Activated CD4-positive, alpha-beta T cell treated with anti-CD3 and anti-CD28 coated beads, Interleukin-2, Interleukin-4, amounts not matched to agents 100 ng/mL and 50 ng/mL, durations not matched to agents 16 hours and 8 hours (primary cell): Measurements from ENCODE around the gene MCM5.

Experiments used
- DNase-seq: peaks from one replicate; pipeline ENCODE4 v3.0.0-alpha.2; 2020; ENCODE audit warnings: low spot score

MCM5 gene

DNA sequence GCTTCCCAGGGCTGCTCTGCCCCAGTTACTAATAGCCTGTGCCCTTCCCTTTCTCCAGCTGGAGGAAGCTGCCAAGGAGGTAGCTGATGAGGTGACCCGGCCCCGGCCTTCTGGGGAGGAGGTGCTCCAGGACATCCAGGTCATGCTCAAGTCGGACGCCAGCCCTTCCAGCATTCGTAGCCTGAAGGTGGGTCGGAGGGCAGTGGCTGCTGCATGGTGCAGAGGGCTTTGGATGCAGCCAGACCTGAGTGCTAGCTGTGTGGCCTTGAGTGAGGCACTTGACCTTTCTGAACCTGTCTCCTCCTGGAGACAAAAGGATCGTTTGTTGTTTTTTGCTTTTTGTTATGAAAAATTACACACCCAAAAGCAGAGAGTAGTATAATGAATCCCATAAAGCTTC is 3.4 kb downstream of the MCM5 start:
- DNase-seq = no peak

DNA sequence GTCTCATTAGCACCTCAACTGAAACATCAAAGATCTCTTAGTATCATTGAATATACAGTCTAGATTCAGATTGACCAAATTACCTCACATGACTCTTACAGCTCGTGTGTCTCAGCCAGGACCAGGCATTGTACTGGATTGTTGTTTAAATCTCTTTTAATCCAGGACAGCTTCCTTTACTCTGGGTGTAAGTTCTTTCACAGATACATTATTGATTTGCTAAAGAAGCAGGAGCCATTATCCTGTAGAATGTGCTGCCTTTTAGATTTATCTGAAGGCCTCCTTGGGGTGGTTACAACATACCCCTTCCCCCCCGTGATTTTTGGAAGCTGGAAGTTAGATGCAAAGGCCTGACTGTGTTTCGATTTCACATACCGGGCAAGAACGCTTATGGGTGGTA is 4.2 kb downstream of the MCM5 start:
- DNase-seq = no peak

DNA sequence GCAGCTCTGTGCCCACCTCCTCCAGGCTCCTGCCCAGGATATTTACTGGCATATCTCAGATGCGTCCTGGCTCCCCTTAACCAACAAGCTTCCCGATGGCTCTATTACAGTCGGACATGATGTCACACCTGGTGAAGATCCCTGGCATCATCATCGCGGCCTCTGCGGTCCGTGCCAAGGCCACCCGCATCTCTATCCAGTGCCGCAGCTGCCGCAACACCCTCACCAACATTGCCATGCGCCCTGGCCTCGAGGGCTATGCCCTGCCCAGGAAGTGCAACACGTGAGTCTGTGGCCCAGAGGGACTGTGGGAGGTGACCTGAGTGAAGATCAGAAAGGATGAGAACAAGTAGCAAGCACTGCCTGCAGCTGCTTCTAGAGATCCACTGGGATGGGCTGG is 6.5 kb downstream of the MCM5 start:
- no peak for DNase-seq

DNA sequence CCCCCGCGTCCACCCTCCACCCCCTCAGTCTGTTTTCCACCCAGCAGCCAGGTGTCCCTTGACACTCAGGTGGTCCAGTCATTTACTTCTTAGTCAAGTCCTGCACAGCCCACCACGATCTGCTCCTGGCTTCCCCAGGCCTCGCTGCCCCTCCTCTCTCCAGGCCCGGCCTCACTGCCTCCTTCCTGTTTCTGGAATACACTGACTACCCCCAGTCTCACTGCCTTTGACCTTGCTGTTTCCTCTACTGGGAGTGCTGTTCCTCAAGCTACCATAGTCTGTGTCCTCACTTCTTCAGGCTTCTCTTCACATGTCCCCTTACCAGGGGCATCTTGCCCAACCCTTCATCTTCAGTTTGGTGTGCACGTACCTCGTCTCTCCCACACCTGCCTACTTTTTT is 7.4 kb downstream of the MCM5 start:
- DNase-seq = no peak

DNA sequence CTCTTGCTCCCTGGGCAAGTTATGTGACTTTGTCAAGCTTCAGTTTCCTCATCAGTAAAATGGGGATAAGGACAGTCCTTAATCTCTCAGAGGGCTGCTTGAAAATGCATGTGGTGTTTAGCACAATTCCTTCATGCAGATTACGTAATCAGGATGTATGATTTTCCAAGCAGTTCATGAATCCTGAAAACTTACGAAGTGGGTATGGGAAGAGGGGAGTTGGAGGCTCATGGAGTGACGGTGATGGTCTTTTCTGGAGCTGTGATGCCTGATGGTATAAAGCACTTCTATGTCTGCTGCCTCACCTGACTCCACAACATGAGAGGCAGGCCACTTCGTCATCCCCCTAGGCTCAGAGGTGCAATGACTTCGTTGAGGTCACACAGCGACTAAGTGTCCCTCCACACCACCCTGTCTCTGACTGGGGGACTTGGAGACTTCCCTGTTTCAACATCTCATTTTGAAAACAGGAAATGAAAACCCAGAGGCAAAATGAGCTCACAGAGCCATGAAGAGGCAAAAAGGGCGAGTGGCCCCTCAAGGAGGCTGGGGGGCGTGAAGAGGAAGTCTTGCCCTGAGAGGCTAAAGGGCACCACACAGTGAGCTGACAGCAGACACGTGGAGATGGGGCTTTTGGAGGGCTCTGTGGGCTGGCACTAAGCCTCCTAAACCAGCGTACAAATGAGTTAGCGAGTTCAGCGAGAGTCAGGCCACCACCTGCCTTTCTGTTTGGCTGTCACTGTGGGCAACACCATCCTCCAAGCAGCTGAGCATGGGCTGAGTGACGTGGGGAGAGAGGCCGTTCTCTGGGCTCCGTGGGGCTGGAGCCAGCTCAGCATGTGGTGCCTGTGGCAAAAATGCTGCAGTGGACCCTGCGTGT is 10.1 kb downstream of the MCM5 start:
- DNase-seq = no peak

DNA sequence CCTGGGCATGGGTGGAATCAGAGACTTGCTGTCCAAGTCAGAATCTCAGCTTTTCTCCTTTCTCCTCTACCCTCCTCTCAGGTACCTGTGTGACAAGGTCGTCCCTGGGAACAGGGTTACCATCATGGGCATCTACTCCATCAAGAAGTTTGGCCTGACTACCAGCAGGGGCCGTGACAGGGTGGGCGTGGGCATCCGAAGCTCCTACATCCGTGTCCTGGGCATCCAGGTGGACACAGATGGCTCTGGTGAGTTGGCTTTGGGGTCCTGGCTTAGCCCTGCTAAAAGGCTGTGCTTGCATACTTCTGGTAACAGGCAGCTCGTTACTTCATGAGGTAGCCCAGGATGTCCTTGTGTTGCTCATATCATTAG is 10.7 kb downstream of the MCM5 start:
- no peak for DNase-seq

DNA sequence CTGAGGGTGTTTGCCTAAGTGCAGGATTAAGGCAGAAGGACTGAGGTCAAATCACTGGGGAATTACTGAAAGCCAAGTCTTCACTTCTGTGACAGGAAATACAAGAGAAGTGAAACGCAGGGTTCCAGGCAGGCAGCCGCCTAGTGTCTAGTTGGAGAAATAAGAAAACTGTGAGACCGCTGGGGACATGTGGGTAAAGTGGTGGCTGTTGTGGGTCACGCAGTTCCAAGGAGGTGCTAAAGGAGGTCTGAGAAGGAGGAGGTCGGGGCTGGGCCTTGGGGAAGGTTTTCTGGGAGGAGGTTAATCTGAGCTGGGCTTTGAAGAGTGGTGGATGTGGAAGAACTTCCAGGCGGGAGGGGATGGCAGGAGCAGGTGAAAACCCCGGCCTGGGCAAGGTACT is 11.2 kb downstream of the MCM5 start:
- no peak for DNase-seq

DNA sequence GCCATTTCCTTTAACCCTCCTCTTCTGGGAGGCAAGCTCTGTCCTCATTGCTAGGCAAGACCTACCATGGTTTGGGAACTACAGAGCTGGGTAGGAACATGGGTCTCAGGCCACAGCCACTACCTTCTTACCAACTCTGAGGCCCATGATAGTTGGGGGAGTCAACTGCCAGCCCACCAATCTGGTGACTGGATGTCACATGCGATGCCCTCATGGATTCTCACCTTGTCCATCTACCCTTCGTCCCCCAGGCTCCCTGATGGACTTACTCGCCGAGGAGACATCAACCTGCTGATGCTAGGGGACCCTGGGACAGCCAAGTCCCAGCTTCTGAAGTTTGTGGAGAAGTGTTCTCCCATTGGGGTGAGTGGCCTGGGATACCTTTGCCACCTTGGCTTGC is 13.7 kb downstream of the MCM5 start:
- DNase-seq = no peak

DNA sequence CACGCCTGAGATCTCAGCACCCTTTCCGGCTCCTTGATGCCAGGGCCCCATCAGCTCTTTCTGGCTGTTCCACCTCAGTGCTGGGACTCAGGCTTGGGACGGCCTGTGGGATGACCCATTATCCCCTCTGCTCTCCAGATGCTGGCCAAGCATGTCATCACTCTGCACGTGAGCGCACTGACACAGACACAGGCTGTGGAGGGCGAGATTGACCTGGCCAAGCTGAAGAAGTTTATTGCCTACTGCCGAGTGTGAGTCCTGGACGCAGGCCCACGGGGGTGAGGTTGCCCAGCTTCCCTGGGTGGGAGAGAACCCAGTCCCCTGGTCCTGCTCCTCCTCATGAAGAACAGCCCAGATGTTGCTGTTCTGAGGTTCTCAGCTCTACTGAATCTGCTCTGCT is 17.7 kb downstream of the MCM5 start:
- no peak for DNase-seq

- no peak for DNase-seq
Observed at GRCh38 chr22:35418088-35418487, 18.1 kb downstream of the MCM5 start.

- no peak for DNase-seq
Observed at GRCh38 chr22:35418731-35419130, 18.8 kb downstream of the MCM5 start.

GRCh38 chr22:35419756-35420155 is 19.8 kb downstream of the MCM5 start:
- DNase-seq = no peak

GRCh38 chr22:35421121-35421520 is 21.2 kb downstream of the MCM5 start:
- no peak for DNase-seq

- no peak for DNase-seq
Observed at GRCh38 chr22:35422145-35422544, 22.2 kb downstream of the MCM5 start.

DNA sequence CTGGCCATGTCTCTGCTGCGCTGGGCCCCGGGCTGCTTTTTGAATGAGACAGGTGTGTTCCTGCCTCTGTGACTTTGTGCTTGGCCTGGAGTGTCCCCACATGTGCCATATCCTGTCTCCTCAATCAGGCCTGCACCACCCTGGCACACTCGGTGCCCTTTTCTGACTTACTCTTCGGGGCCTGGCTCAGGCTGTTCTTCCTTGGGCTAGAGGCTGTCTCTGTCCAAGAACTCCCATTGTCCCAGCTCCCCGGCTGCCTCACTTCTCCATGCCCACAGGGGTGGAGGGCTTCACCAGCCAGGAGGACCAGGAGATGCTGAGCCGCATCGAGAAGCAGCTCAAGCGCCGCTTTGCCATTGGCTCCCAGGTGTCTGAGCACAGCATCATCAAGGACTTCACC is 23.0 kb downstream of the MCM5 start:
- no peak for DNase-seq

- no peak for DNase-seq
Observed at GRCh38 chr22:35424081-35424480, 24.1 kb downstream of the MCM5 start.

DNA sequence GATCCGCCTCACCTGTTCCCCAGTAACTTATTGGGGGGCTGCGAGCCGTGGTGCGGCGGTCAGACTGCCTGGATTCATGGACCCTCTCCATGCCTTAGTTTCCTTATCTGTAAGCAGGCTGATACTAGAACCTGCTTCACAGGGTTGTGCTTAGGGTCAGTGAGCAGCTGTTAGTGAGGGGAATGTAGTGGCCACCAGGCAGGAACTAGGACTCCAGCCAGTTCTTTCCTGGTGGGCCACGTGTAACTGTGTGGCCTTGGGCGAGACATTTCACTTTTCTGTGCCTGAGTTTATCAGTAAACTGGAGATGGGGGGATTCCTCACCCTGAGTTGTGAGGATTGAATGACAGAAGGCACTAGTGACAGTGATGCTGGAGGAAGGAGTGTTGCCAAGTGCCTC is 24.8 kb downstream of the MCM5 start:
- no peak for DNase-seq

GRCh38 chr22:35425546-35425945 is 25.6 kb downstream of the MCM5 start:
- no peak for DNase-seq

- no peak for DNase-seq
Observed at GRCh38 chr22:35425971-35426800, 26.2 kb downstream of the MCM5 start.

- DNase-seq = no peak
Observed at GRCh38 chr22:35426801-35427140, 26.8 kb downstream of the MCM5 start.

GRCh38 chr22:35430897-35431322 is 31.0 kb downstream of the MCM5 start:
- peak; percentile 54 for DNase-seq

GRCh38 chr22:35431483-35432227 is 31.7 kb downstream of the MCM5 start:
- no peak for DNase-seq
